DND-41 (cell line): ENCODE data around the gene SNX22.

Experiments used
- EZH2 ChIP-seq: IDR thresholded peaks from 3 replicates; pipeline ENCODE4 v1.6.1; 2012; ENCODE audit warnings: borderline replicate concordance, low read depth, mild to moderate bottlenecking, moderate library complexity, low read length, inconsistent platforms; ENCODE audit not compliant: severe bottlenecking
- TF ChIP-seq, protein P1 (sequence below): IDR thresholded peaks from 2 replicates; pipeline ENCODE4 v1.5.1; 2012; ENCODE audit warnings: borderline replicate concordance, low read length, moderate library complexity, mild to moderate bottlenecking; ENCODE audit not compliant: poor library complexity, severe bottlenecking; ENCODE audit errors: extremely low read depth

DNA sequence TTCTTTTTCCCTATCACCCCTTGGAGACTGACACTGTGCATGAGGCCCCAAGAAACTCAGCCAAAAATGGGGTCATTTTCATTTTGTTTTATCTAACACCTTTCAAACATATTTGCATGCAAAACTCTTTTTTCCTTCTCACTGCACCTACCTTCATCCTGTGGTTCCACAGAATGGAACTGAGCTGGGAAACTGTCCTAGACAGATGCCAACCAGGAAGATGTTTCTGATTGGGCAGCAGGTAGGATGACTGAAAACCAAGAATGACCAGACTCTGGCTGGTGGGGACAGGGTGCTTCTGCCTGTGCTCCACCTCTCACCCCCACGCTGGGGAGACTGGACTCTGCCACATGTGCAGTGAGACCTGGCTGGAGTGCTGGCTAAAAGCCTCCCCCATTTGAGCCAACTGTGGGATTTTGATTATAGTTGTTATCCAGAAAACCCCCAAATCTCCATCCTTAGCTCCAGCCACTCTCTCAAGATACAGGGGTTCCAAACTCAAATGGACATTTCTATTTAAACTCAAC is 6.1 kb downstream of the SNX22 start:
- TF ChIP-seq, protein P1, sequence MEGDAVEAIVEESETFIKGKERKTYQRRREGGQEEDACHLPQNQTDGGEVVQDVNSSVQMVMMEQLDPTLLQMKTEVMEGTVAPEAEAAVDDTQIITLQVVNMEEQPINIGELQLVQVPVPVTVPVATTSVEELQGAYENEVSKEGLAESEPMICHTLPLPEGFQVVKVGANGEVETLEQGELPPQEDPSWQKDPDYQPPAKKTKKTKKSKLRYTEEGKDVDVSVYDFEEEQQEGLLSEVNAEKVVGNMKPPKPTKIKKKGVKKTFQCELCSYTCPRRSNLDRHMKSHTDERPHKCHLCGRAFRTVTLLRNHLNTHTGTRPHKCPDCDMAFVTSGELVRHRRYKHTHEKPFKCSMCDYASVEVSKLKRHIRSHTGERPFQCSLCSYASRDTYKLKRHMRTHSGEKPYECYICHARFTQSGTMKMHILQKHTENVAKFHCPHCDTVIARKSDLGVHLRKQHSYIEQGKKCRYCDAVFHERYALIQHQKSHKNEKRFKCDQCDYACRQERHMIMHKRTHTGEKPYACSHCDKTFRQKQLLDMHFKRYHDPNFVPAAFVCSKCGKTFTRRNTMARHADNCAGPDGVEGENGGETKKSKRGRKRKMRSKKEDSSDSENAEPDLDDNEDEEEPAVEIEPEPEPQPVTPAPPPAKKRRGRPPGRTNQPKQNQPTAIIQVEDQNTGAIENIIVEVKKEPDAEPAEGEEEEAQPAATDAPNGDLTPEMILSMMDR, result no peak
- TF ChIP-seq EZH2, result no peak
